Thyroid gland (tissue), 4 donors: ENCODE data around the gene KRT32.

ENCODE experiments used
- POLR2A ChIP-seq, 2 donors: fragments of 450-650 bp; IDR thresholded peaks; one replicate each; pipeline ENCODE4 v1.6.1; 2017; ENCODE audit warnings: antibody characterized with exemption in 2 of 2, mild to moderate bottlenecking in 2 of 2, moderate library complexity in 1 of 2
- TF ChIP-seq, protein P1 (sequence below), 6 experiments: fragments of 200-600 bp in 3 of 6; fragments of 450-650 bp in 3 of 6; sonication (generic) in 3 of 6; IDR thresholded peaks; one replicate each; pipeline ENCODE4 v1.5.1; 2016 to 2019; ENCODE audit warnings: antibody characterized with exemption in 6 of 6, mild to moderate bottlenecking in 2 of 6, inconsistent platforms in 1 of 6, moderate library complexity in 1 of 6

DNA sequence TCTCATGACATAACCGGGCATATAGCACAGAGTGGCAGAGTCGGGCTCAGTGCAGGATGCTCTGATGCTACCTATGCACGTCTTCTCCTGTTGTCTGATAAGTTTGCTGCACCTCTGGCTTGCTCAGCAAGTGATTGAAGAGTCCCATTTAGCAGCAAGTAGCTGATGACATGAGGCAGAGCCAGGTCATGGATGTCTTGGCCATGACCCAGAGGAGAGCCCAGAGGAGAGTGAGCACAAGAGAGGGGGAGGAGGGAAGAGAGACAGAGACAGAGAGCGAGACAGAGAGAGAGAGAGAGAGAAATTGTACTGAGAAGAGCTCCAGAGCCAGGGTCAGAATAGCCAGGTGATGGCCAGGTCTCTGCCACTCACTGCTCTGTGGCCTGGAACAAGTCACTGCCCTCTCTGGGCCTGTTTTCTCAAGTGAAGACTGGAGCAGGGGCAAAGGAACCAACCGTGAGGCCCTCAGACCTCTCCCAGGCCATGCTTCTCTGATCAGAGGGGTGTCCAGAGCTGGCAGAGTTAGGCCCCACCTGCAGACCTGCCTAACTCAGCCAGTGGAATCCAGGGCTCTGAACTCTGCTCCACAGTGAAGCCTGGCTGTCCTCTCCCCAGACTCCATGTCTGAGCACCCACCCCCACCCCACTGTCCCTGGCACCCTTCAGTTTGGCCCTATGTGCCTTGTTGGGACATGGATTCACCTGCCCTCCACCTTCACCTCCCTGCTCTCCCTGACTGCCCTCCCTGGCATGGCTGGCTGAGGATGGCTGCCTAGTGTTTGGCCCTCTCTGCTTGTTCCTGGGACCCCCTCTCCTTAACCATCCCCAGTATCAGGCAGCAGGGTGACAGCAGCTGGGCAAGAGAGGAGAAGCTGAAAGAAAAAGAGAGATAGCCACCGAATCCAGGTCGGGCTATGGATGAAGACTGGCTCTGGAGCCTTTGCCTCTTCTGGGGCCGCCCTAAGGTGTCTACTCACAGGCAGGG, 18.0 kb upstream of the KRT32 start:
- TF ChIP-seq, protein P1, sequence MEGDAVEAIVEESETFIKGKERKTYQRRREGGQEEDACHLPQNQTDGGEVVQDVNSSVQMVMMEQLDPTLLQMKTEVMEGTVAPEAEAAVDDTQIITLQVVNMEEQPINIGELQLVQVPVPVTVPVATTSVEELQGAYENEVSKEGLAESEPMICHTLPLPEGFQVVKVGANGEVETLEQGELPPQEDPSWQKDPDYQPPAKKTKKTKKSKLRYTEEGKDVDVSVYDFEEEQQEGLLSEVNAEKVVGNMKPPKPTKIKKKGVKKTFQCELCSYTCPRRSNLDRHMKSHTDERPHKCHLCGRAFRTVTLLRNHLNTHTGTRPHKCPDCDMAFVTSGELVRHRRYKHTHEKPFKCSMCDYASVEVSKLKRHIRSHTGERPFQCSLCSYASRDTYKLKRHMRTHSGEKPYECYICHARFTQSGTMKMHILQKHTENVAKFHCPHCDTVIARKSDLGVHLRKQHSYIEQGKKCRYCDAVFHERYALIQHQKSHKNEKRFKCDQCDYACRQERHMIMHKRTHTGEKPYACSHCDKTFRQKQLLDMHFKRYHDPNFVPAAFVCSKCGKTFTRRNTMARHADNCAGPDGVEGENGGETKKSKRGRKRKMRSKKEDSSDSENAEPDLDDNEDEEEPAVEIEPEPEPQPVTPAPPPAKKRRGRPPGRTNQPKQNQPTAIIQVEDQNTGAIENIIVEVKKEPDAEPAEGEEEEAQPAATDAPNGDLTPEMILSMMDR (IDR thresholded peaks at IDR 0.05), result no peak
- TF ChIP-seq POLR2A (IDR thresholded peaks at IDR 0.05), result no peak
